IMR-90 (cell line): ENCODE results near the gene CD9. TPM values are rescaled to one million over a fixed set of nuclear protein-coding genes. Genes with fewer than 3 reads are reported as not detected.

Experiments used
- ATAC-seq: fragments of 200-7000 bp; cut with Tn5 transposase; 2 replicates; pipeline ENCODE4 v1.9.1; 2020; ENCODE audit warnings: low read depth, mild to moderate bottlenecking, moderate library complexity
- BruUV-seq: library from RNA; stranded (reverse); fragments of 400-500 nt; replicated peaks from 2 replicates; lab custom pipeline; 2021; lab: Mats Ljungman, UMichigan
- CTCF ChIA-PET: fragments of 300-600 bp; formaldehyde crosslinking; extraction: SDS; loops from one replicate; lab custom pipeline; 2021; ENCODE audit warnings: antibody characterized with exemption; lab: Yijun Ruan, JAX
- POLR2A ChIA-PET: fragments of 300-600 bp; sonication (Branson Sonifier 250); formaldehyde crosslinking; loops from one replicate; lab custom pipeline; 2022; ENCODE audit warnings: antibody characterized with exemption; ENCODE audit not compliant: unreplicated experiment; lab: Charles Lee
- DNase-seq: peaks from one replicate; pipeline ENCODE4 v3.0.0; 2013
- H2AFZ ChIP-seq: replicated peaks from 2 replicates; pipeline ENCODE3; 2013; ENCODE audit warnings: low read length, mild to moderate bottlenecking; ENCODE audit not compliant: poor library complexity
- H2AK5ac ChIP-seq: 2 replicates; pipeline ENCODE4 v1.6.1; 2013; ENCODE audit warnings: low read depth, low read length, inconsistent platforms
- H2AK9ac ChIP-seq: replicated peaks from 2 replicates; pipeline ENCODE3; 2013; ENCODE audit warnings: mild to moderate bottlenecking, low read depth, low read length, moderate library complexity; ENCODE audit not compliant: poor library complexity
- H2BK120ac ChIP-seq: 2 replicates; pipeline ENCODE4 v1.6.1; 2013; ENCODE audit warnings: low read depth, low read length, inconsistent platforms
- H2BK15ac ChIP-seq: 3 replicates; pipeline ENCODE4 v1.6.1; 2013; ENCODE audit warnings: low read depth, low read length, inconsistent platforms
- H2BK20ac ChIP-seq: 2 replicates; pipeline ENCODE4 v1.6.1; 2013; ENCODE audit warnings: low read depth, mild to moderate bottlenecking, inconsistent platforms, low read length, moderate library complexity
- H2BK5ac ChIP-seq: 2 replicates; pipeline ENCODE4 v1.6.1; 2013; ENCODE audit warnings: mild to moderate bottlenecking, low read depth, low read length, inconsistent platforms; ENCODE audit not compliant: poor library complexity, severe bottlenecking
- H3K14ac ChIP-seq: replicated peaks from 2 replicates; pipeline ENCODE4 v1.6.1; 2013; ENCODE audit warnings: low read depth, low read length, inconsistent platforms
- H3K18ac ChIP-seq: 2 replicates; pipeline ENCODE4 v1.6.1; 2013; ENCODE audit warnings: low read depth, low read length, control low read depth
- H3K23ac ChIP-seq: 2 replicates; pipeline ENCODE4 v1.6.1; 2013; ENCODE audit warnings: low read depth, low read length, inconsistent platforms
- H3K27ac ChIP-seq: 2 replicates; pipeline ENCODE4 v1.5.1; 2013; ENCODE audit warnings: mild to moderate bottlenecking, control low read depth, low read length; ENCODE audit not compliant: insufficient read depth
- H3K27me3 ChIP-seq: 2 replicates; pipeline ENCODE4 v1.6.1; 2013; ENCODE audit warnings: low read length; ENCODE audit not compliant: control insufficient read depth, insufficient read depth
- H3K36me3 ChIP-seq: 2 replicates; pipeline ENCODE4 v1.6.1; 2013; ENCODE audit warnings: low read length, mixed read lengths; ENCODE audit not compliant: control insufficient read depth, insufficient read depth
- H3K4ac ChIP-seq: 2 replicates; pipeline ENCODE4 v1.6.1; 2013; ENCODE audit warnings: low read depth, low read length, inconsistent platforms
- H3K4me1 ChIP-seq: 2 replicates; pipeline ENCODE4 v1.6.1; 2013; ENCODE audit warnings: low read length, mixed read lengths; ENCODE audit not compliant: control insufficient read depth, insufficient read depth
- H3K4me2 ChIP-seq: 2 replicates; pipeline ENCODE4 v1.6.1; 2013; ENCODE audit warnings: low read depth, mild to moderate bottlenecking, control low read depth, low read length, moderate library complexity
- H3K4me3 ChIP-seq: 2 replicates; pipeline ENCODE4 v1.5.1; 2013; ENCODE audit warnings: low read depth, mild to moderate bottlenecking, control low read depth, low read length, moderate library complexity; ENCODE audit not compliant: insufficient read depth
- H3K56ac ChIP-seq: 2 replicates; pipeline ENCODE4 v1.6.1; 2013; ENCODE audit warnings: low read length, inconsistent platforms; ENCODE audit not compliant: insufficient read depth; ENCODE audit errors: extremely low read depth
- H3K79me1 ChIP-seq, 2 experiments: 2 replicates each; pipeline ENCODE4 v1.6.1; 2013; ENCODE audit warnings: low read length in 2 of 2, inconsistent platforms in 1 of 2, low read depth in 1 of 2
- H3K9ac ChIP-seq: 2 replicates; pipeline ENCODE4 v1.6.1; 2013; ENCODE audit warnings: low read depth, low read length, control low read depth
- H3K9me1 ChIP-seq: 2 replicates; pipeline ENCODE4 v1.6.1; 2013; ENCODE audit warnings: low read length, inconsistent platforms; ENCODE audit not compliant: insufficient read depth
- H3K9me3 ChIP-seq: 2 replicates; pipeline ENCODE4 v1.6.1; 2013; ENCODE audit warnings: low read length; ENCODE audit not compliant: control insufficient read depth, insufficient read depth
- H4K20me1 ChIP-seq: 2 replicates; pipeline ENCODE4 v1.6.1; 2013; ENCODE audit warnings: low read length, inconsistent platforms; ENCODE audit not compliant: insufficient read depth
- H4K5ac ChIP-seq: 2 replicates; pipeline ENCODE4 v1.6.1; 2013; ENCODE audit warnings: mild to moderate bottlenecking, low read depth, low read length, control low read depth
- H4K8ac ChIP-seq, 2 experiments: 2 replicates each; pipeline ENCODE4 v1.6.1; 2013; ENCODE audit warnings: low read depth in 2 of 2, low read length in 2 of 2, control low read depth in 1 of 2, inconsistent platforms in 1 of 2
- H4K91ac ChIP-seq: 2 replicates; pipeline ENCODE4 v1.6.1; 2013; ENCODE audit warnings: low read depth, low read length, inconsistent platforms; ENCODE audit not compliant: insufficient read depth
- BHLHE40 ChIP-seq: fragments of 150-350 bp; IDR thresholded peaks from 2 replicates; pipeline ENCODE4 v1.6.1; 2016; ENCODE audit warnings: mild to moderate bottlenecking, low read depth, low read length
- CTCF ChIP-seq: conservative IDR thresholded peaks from 2 replicates; pipeline ENCODE4 v1.5.1; 2012; ENCODE audit warnings: mild to moderate bottlenecking, low read depth, low read length, improper control_type of control experiment
- MXI1 ChIP-seq: IDR thresholded peaks from 2 replicates; pipeline ENCODE4 v1.6.1; 2012; ENCODE audit warnings: low read depth, mild to moderate bottlenecking, low read length, moderate library complexity, borderline replicate concordance
- RAD21 ChIP-seq: IDR thresholded peaks from 2 replicates; pipeline ENCODE4 v1.6.1; 2012; ENCODE audit warnings: low read length, improper control_type of control experiment
- WGBS, 2 experiments: methylation state at CpG; one replicate each; pipeline versions ENCODE4 v1.1.5 to v1.1.7; 2013; ENCODE audit warnings: missing lambda C conversion rate in 2 of 2; ENCODE audit not compliant: insufficient read length in 1 of 2; ENCODE audit errors: extremely low coverage in 2 of 2; 5-methylcytosine and 5-hydroxymethylcytosine counted together
- dilution Hi-C: fragments of 300-500 bp; cut with HindIII; formaldehyde crosslinking; loops from one replicate; pipeline ENCODE4 v1.14.3; 2018; ENCODE audit warnings: low sequenced_read_pairs; ENCODE audit not compliant: unreplicated experiment
- in situ Hi-C: fragments of 300-500 bp; cut with MboI; formaldehyde crosslinking; loops from 3 replicates; pipeline ENCODE4 v1.14.3; 2019; ENCODE audit warnings: low sequenced_read_pairs, inconsistent platforms, mixed read lengths
- intact Hi-C: fragments of 100-400 bp; cut with micrococcal nuclease; formaldehyde crosslinking; loops from 2 replicates; pipeline ENCODE4 v1.10.0; 2022
- polyA plus RNA-seq, 3 experiments: library from polyadenylated mRNA; depleted of rRNA; stranded (reverse); fragments of >200 nt; gene quantifications; 2 replicates each; pipeline ENCODE4 v1.2.3, GENCODE V29; 2012; ENCODE audit warnings: low replicate concordance in 1 of 3
- total RNA-seq: library from RNA; depleted of rRNA; stranded (reverse); fragments of >200 nt; gene quantifications from 2 replicates; pipeline ENCODE4 v1.2.3, GENCODE V29; 2012

Gene CD9
- total and polyA plus RNA-seq, 2 of the 4 experiments (the other 2 are of a cell fraction): 48.8 to 70.9 TPM

GRCh38 chr12:6223545-6223944 is 23.3 kb downstream of the CD9 start:
- H2BK120ac ChIP-seq: no peak overlapping the region
- no peak overlapping the region for H3K14ac ChIP-seq
- H3K9ac ChIP-seq: no peak overlapping the region
- H3K18ac ChIP-seq: no peak overlapping the region
- H3K27ac ChIP-seq: no peak overlapping the region
- H4K5ac ChIP-seq: no peak overlapping the region
- ChIA-PET POLR2A (no interaction called here), CTCF (no interaction called here)
- no peaks in the 10 kb centered on the region for H4K20me1 ChIP-seq
- no peak for ATAC-seq
- no peaks in the 10 kb centered on the region for H3K9me3 ChIP-seq
- no peaks in the 10 kb centered on the region for H3K27me3 ChIP-seq
- no peak overlapping the region for H3K56ac ChIP-seq
- 90% methylated on average over 6 of the region's 10 CpGs; no CpG with 5 or more reads in 1 of the 2 experiments for WGBS, 2 experiments
- peaks cover 10% of the 10 kb centered on the region for H3K9me1 ChIP-seq
- no peak overlapping the region for H3K4me2 ChIP-seq
- intact Hi-C loops: no loop called here
- H2BK20ac ChIP-seq: no peak overlapping the region
- no peak overlapping the region for H3K4me3 ChIP-seq
- H2BK15ac ChIP-seq: no peak overlapping the region
- no peak overlapping the region for H2AK9ac ChIP-seq
- BruUV-seq: no TSS peak
- no peak overlapping the region for H2AFZ ChIP-seq
- no peak for TF ChIP-seq BHLHE40
- TF ChIP-seq CTCF: no peak
- no peak for TF ChIP-seq RAD21
- no peak for TF ChIP-seq MXI1
- no peak overlapping the region for H4K8ac ChIP-seq
- in situ Hi-C loops: no loop called here
- H2AK5ac ChIP-seq: no peak overlapping the region
- peaks cover 7% of the 10 kb centered on the region; the same call in 1 of the 2 replicates for H3K4me1 ChIP-seq
- dilution Hi-C loops: no loop called here
- H3K79me1 ChIP-seq: peaks cover 4 to 72% of the 10 kb centered on the region in 2 experiments
- no peak overlapping the region for H3K23ac ChIP-seq
- no peak overlapping the region for H2BK5ac ChIP-seq
- no peaks in the 10 kb centered on the region for H3K36me3 ChIP-seq
- no peak overlapping the region for H4K91ac ChIP-seq
- no peak overlapping the region for H3K4ac ChIP-seq
- DNase-seq: no peak
